HepG2 (cell line): Measurements from ENCODE around the gene GPR37L1.

Experiments
- E2F2 ChIP-seq: sonication (generic); formaldehyde crosslinking; IDR thresholded peaks from 2 replicates; pipeline ENCODE4 v1.4.0; 2020; ENCODE audit warnings: missing genetic modification reagents, borderline replicate concordance
- PRDM4 ChIP-seq: sonication (generic); formaldehyde crosslinking; IDR thresholded peaks from 2 replicates; pipeline ENCODE4 v1.9.0; 2021; ENCODE audit warnings: missing genetic modification reagents, borderline replicate concordance
- SNAPC5 ChIP-seq: sonication (generic); formaldehyde crosslinking; IDR thresholded peaks from 2 replicates; pipeline ENCODE4 v1.8.1; 2023; ENCODE audit warnings: mild to moderate bottlenecking, missing genetic modification reagents, borderline replicate concordance

- TF ChIP-seq E2F2 (CRISPR knock-in tag) (no peak), PRDM4 (CRISPR knock-in tag) (no peak), SNAPC5 (no peak)
Observed at GRCh38 chr1:202116287-202116686, 6.4 kb upstream of the GPR37L1 start.
